GM18505 (cell line): Measurements from ENCODE around the gene GNAT1.

Source experiments
- ATAC-seq: cut with Tn5 transposase; IDR thresholded peaks from one replicate; pipeline ENCODE4 v1.9.1; 2021; ENCODE audit not compliant: unreplicated experiment
- POLR2A ChIP-seq: IDR thresholded peaks from 4 replicates; pipeline ENCODE4 v1.6.1; 2011; ENCODE audit warnings: borderline replicate concordance; ENCODE audit not compliant: insufficient read depth, insufficient read length; ENCODE audit errors: extremely low read depth

Gene GNAT1

GRCh38 chr3:50230794-50231125, 39.4 kb downstream of the GNAT1 start:
- TF ChIP-seq POLR2A, result no peak

GRCh38 chr3:50231581-50231980, 40.2 kb downstream of the GNAT1 start:
- ATAC-seq, result no peak
- TF ChIP-seq POLR2A, result no peak

More at GRCh38 chr3:50230794-50231125, 39.4 kb downstream of the GNAT1 start:
- no peak for ATAC-seq

- ATAC-seq, result no peak
- no peak for TF ChIP-seq POLR2A
Observed at GRCh38 chr3:50232303-50232702, 40.9 kb downstream of the GNAT1 start.

GRCh38 chr3:50233176-50233575, 41.8 kb downstream of the GNAT1 start:
- TF ChIP-seq POLR2A, result no peak
- no peak for ATAC-seq

GRCh38 chr3:50235716-50236483, 44.5 kb downstream of the GNAT1 start, which contains the start of gene GNAI2:
Gene GNAI2 (plus strand): TSS chr3:50236204. CDS start chr3:50236336, 132 bp downstream.
- peak; percentile 91 for ATAC-seq
- TF ChIP-seq POLR2A, result peak; percentile 97

- no peak for TF ChIP-seq POLR2A
- ATAC-seq, result no peak
Observed at GRCh38 chr3:50236484-50237132, 45.2 kb downstream of the GNAT1 start.

GRCh38 chr3:50237133-50237651, 45.8 kb downstream of the GNAT1 start:
- no peak for TF ChIP-seq POLR2A
- ATAC-seq, result no peak

GRCh38 chr3:50237754-50238548, 46.5 kb downstream of the GNAT1 start:
- no peak for ATAC-seq
- peak; percentile 79 for TF ChIP-seq POLR2A

- TF ChIP-seq POLR2A, result no peak
- ATAC-seq, result no peak
Observed at GRCh38 chr3:50238549-50239026, 47.2 kb downstream of the GNAT1 start.

- ATAC-seq, result no peak
- no peak for TF ChIP-seq POLR2A
Observed at GRCh38 chr3:50239649-50240048, 48.2 kb downstream of the GNAT1 start.

GRCh38 chr3:50241163-50241562, 49.8 kb downstream of the GNAT1 start:
- no peak for TF ChIP-seq POLR2A
- no peak for ATAC-seq

GRCh38 chr3:50241713-50242380, 50.4 kb downstream of the GNAT1 start:
- ATAC-seq, result no peak

GRCh38 chr3:50242381-50242770, 51.0 kb downstream of the GNAT1 start:
- ATAC-seq, result no peak
- no peak for TF ChIP-seq POLR2A

More at GRCh38 chr3:50241713-50242380, 50.4 kb downstream of the GNAT1 start:
- no peak for TF ChIP-seq POLR2A
